Measurements from ENCODE around the gene NRAP. TPM values are rescaled to one million over a fixed set of nuclear protein-coding genes. Genes with fewer than 3 reads are reported as not detected.

Gene NRAP
- total RNA-seq, 3 donors from 2014 or later = not detected

GRCh38 chr10:113617086-113617485 lies 46.8 kb downstream of the NRAP start:
- H3K4me3 ChIP-seq = no peak overlapping the region
- H3K9me3 ChIP-seq = no peaks in the 10 kb centered on the region
- H3K27me3 ChIP-seq = peaks cover 0 to 5% of the 10 kb centered on the region in 2 donors
- DNase-seq (ENCODE audit: low spot score in 2 of 2) = no peak
- no peaks in the 10 kb centered on the region for H3K4me1 ChIP-seq
- no peak overlapping the region for H3K27ac ChIP-seq
- H3K36me3 ChIP-seq = no peaks in the 10 kb centered on the region
- TF ChIP-seq, protein P1, sequence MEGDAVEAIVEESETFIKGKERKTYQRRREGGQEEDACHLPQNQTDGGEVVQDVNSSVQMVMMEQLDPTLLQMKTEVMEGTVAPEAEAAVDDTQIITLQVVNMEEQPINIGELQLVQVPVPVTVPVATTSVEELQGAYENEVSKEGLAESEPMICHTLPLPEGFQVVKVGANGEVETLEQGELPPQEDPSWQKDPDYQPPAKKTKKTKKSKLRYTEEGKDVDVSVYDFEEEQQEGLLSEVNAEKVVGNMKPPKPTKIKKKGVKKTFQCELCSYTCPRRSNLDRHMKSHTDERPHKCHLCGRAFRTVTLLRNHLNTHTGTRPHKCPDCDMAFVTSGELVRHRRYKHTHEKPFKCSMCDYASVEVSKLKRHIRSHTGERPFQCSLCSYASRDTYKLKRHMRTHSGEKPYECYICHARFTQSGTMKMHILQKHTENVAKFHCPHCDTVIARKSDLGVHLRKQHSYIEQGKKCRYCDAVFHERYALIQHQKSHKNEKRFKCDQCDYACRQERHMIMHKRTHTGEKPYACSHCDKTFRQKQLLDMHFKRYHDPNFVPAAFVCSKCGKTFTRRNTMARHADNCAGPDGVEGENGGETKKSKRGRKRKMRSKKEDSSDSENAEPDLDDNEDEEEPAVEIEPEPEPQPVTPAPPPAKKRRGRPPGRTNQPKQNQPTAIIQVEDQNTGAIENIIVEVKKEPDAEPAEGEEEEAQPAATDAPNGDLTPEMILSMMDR (IDR thresholded peaks at IDR 0.05) = no peak
- no peak for TF ChIP-seq POLR2AphosphoS5 (IDR thresholded peaks at IDR 0.05)
- intact Hi-C loops (cut with DNase I; ENCODE audit: low total_unique reads) = loop anchor here (5.0 kb wide), 1 partner anchor 1050 kb away; no protein-coding TSS in a partner anchor

DNA sequence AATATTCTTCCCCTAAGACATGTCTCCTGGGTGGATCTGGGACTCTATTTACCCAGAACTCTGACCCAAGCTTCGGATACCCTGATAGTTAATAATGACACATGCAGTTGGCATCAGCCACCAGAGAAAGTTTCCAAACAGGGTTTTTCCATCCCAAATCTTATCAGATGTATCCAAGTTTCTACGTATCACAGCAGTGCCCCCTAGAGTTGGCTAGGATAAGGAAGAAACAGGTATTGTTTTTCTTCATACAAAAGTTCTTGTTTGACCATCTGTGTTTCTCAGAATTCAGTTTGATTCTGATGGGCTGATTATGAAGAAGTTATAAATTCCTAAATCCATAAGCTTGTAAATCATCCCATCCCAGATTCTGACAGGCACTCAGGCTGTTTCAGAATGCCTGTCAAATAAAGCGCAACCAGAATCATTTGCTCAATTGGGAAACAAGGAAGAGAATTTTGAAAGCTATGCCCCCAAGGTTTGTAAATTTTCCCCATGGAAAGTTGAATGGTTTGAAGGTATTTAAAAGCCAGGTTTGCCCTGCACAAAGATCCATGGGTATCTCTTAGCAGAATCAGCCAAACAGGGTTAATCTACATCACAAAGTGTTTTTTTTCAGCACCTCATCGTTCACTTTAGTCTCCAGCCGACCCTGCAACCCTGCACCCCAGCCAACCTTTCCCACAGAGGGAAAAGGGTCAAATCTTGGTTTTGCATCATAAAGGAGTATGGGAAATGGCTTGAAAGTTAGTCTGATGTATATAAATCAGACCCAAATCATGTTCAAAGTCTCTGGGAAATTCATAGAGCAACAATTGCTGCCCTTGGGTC lies 47.4 kb downstream of the NRAP start:
- H3K27me3 ChIP-seq = peaks cover 0 to 5% of the 10 kb centered on the region in 2 donors
- DNase-seq (ENCODE audit: low spot score in 2 of 2) = no peak
- no peaks in the 10 kb centered on the region for H3K9me3 ChIP-seq
- H3K36me3 ChIP-seq = no peaks in the 10 kb centered on the region
- no peaks in the 10 kb centered on the region for H3K4me1 ChIP-seq
- no peak overlapping the region for H3K27ac ChIP-seq
- intact Hi-C loops (cut with DNase I; ENCODE audit: low total_unique reads) = loop anchor here (5.0 kb wide), 1 partner anchor 1051 kb away; no protein-coding TSS in a partner anchor
- TF ChIP-seq POLR2AphosphoS5 (IDR thresholded peaks at IDR 0.05) = no peak
- TF ChIP-seq, protein P1 (IDR thresholded peaks at IDR 0.05) = no peak
- TF ChIP-seq POLR2A (IDR thresholded peaks at IDR 0.05) = no peak
- H3K4me3 ChIP-seq = no peak overlapping the region

DNA sequence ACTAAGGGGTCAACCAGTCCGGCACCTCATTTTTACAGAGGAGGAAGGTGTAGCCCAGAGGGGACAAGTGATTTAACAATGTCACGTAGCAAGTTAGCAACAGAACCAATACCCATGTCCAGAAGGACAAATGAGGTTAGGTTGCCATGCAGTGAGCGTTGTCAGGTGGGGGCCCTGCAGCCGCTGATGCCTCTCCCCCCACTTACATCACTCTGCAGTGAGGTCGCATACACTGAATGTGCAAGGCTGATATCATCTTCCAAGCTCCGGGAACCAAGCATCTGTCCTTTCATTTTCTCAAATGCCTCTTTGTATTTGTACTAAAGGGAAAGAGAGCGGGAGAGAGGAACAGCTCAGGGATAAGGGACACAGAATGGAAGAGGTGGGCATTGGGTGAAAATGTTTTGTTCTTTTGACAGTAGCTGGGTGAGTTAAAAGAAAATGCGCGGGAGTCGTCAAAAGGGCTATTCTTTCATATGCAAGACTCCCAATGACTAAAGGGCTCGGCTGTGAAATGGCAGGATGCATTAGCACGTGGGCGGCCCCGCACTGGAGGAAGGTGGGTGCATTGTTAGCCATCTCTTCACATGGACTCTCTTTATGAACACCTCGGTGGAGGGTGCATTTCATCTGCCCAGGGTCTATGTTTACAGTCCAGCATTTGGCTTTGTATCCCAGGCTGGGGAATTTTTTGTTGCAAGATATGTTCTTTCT lies 49.7 kb downstream of the NRAP start:
- H3K9me3 ChIP-seq = no peaks in the 10 kb centered on the region
- H3K4me1 ChIP-seq = no peaks in the 10 kb centered on the region
- H3K4me3 ChIP-seq = no peak overlapping the region
- peaks cover 0 to 5% of the 10 kb centered on the region in 2 donors for H3K27me3 ChIP-seq
- DNase-seq (ENCODE audit: low spot score in 2 of 2) = no peak
- no peaks in the 10 kb centered on the region for H3K36me3 ChIP-seq
- no peak overlapping the region for H3K27ac ChIP-seq
- no peak for TF ChIP-seq POLR2AphosphoS5 (IDR thresholded peaks at IDR 0.05)
- TF ChIP-seq, protein P1 (IDR thresholded peaks at IDR 0.05) = no peak
- TF ChIP-seq POLR2A (IDR thresholded peaks at IDR 0.05) = no peak
- intact Hi-C loops (cut with DNase I; ENCODE audit: low total_unique reads) = no loop called here

DNA sequence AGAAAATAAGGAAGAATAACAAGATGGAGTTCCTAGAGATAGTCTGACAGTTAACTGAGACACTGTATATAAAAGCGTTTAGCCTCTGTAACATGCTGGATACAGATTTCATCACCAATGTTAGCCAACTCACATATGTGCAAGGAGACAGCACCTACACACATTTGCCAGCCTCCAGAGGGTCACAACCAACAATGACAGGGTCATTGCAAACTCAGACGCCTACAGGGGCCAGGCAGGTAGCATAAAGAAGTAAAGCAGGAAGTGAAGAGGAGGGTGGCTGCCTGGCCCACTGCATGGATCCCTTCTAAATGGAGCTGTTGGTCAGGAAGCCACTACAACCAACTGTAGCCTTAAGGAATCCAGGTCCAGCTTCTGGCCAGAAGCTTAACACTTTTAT lies 50.4 kb downstream of the NRAP start:
- H3K36me3 ChIP-seq = no peaks in the 10 kb centered on the region
- no peak overlapping the region for H3K27ac ChIP-seq
- no peak for DNase-seq (ENCODE audit: low spot score in 2 of 2)
- no peaks in the 10 kb centered on the region for H3K27me3 ChIP-seq
- H3K4me1 ChIP-seq = no peaks in the 10 kb centered on the region
- H3K4me3 ChIP-seq = no peak overlapping the region
- no peaks in the 10 kb centered on the region for H3K9me3 ChIP-seq
- TF ChIP-seq POLR2AphosphoS5 (IDR thresholded peaks at IDR 0.05) (no peak), POLR2A (IDR thresholded peaks at IDR 0.05) (no peak)
- TF ChIP-seq, protein P1 (IDR thresholded peaks at IDR 0.05) = no peak
- intact Hi-C loops (cut with DNase I; ENCODE audit: low total_unique reads) = no loop called here

- TF ChIP-seq, protein P1 (IDR thresholded peaks at IDR 0.05) = no peak
- TF ChIP-seq POLR2A (IDR thresholded peaks at IDR 0.05) (no peak), POLR2AphosphoS5 (IDR thresholded peaks at IDR 0.05) (no peak)
- Histone ChIP-seq H3K27me3 (no peaks in the 10 kb centered on the region), H3K9me3 (no peaks in the 10 kb centered on the region), H3K4me1 (no peaks in the 10 kb centered on the region), H3K4me3 (no peak overlapping the region), H3K27ac (no peak overlapping the region), H3K36me3 (no peaks in the 10 kb centered on the region)
- intact Hi-C loops (cut with DNase I; ENCODE audit: low total_unique reads) = no loop called here
- DNase-seq (ENCODE audit: low spot score in 2 of 2) = peak in 1 of 2 donors; percentile 26
Observed at GRCh38 chr10:113612154-113612553, 51.7 kb downstream of the NRAP start.
